ENCODE measurements around the gene PTCH2.
"Not testable (repeated sequence)": the region's sequence is repeated elsewhere in the genome, so short reads cannot be mapped to it uniquely, and the experiment has no call there.

Gene PTCH2

DNA sequence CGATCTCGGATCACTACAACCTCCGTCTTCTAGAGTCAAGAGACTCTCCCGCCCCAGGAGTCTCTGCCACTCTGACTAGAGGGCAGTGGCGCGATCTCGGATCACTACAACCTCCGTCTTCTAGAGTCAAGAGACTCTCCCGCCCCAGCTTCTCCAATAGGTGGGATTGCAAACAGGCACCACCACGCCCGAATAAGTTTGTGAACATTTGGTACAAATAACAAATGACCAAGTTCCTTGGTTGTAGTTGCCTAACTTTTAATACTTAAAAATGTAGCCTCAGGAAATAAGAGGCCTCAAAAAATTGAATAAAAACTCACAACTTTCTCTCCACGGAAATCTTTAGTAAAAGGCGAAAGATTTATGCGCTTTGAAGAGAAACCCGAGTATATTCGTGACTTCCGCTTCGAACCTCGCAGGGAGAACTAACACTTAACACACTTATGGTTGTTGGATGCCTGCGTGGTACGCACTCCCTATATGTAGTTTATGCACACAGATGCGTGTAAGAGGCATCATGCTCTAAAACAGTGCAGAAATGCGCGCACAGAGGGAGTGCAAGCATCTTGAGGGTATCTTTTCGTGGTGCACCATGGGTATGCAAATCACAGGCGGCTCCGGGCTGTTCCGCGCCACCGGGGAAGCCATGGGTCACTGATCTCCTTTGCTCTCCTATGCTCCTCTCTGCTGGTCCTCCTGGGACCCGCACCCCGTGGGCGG is 23.3 kb downstream of the PTCH2 start:
- peak; percentile 57 for DNase-seq (ENCODE audit: low read depth)

DNA sequence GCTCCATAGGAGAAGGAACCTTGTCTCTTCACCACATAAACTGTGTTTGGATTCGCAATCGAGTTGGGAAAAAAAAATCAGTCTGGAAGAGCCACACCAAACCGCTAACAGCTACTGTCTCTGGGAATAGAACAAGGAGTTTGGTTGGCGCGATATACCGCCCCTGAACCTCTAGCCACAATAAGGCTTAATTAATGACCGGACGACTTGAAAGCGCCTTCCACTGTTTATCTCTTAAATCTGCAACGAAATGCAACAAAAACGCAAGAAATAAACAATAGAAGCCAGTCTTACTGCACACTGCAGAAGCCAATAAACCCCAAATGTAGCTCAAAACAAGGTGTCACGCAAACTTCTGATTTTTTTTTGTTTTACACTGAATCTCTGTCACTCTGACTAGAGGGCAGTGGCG is 23.9 kb downstream of the PTCH2 start:
- DNase-seq (ENCODE audit: low read depth) = no peak

DNA sequence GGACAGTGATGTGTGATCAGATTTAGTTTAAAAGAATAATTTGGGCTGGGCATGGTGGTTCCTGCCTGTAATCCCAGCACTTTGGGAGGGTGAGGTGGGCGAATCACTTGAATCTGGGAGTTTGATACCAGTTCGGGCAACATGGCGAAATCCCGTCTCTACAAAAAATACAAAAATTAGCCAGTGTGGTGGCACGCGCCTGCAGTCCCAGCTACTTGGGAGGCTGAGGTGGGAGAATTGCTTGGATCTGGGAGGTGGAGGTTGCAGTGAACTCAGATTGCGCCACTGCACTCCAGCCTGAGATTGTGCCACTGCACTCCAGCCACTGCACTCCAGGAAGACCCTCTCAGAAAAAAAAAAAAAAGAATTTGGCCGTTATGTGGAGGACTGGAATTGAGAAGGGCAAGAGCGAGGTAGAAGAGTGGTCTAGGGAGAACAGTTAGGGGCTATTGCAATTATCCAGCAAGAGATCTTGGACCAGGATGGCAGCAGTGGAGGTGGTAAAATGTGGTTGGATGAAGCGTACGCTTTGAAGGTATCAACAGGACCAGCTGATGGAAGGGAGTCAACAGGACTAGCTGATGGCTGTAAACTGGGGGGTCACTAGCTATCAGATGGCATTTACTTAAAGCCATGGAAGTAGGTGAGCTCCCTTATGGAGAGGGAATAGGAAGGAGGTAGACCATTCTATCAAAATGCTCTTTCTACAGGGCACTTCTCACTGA is 25.1 kb downstream of the PTCH2 start:
- no peak for DNase-seq (ENCODE audit: low read depth)

DNA sequence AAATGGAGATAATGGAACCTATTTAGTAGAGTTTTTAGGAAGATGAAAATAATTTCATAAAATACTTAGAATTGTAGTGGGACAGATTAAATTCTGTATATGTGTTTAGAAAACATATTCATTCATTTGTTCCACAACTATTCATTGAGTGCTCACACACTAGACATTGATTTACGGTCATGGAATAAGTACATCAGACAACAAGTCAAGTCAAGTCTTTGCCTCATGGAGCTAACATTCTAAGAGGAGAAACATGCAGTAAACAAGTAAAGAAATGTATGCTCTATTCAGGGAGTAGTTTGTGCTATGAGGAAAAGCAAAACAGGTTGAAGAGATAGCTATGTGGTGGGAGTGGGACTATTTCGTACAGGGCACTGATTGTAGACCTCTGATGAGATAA is 25.7 kb downstream of the PTCH2 start:
- DNase-seq (ENCODE audit: low read depth) = no peak

DNA sequence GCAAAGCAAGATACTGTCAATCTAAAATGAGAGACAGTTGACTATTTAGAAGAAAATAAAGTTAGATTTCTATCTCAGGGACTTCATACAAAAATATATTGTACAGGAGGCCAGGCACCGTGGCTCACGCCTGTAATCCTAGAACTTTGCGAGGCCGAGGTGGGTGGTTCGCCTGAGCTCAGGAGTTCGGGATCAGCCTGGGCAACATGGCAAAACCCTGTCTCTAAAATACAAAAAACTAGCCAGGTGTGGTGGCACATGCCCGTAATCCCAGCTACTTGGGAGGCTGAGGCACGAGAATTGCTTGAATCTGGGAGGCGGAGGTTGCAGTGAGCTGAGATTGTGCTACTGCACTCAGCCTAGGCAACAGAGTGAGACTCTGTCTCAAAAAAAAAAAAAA is 27.1 kb downstream of the PTCH2 start:
- not testable (repeated sequence) for DNase-seq (ENCODE audit: low read depth)

DNA sequence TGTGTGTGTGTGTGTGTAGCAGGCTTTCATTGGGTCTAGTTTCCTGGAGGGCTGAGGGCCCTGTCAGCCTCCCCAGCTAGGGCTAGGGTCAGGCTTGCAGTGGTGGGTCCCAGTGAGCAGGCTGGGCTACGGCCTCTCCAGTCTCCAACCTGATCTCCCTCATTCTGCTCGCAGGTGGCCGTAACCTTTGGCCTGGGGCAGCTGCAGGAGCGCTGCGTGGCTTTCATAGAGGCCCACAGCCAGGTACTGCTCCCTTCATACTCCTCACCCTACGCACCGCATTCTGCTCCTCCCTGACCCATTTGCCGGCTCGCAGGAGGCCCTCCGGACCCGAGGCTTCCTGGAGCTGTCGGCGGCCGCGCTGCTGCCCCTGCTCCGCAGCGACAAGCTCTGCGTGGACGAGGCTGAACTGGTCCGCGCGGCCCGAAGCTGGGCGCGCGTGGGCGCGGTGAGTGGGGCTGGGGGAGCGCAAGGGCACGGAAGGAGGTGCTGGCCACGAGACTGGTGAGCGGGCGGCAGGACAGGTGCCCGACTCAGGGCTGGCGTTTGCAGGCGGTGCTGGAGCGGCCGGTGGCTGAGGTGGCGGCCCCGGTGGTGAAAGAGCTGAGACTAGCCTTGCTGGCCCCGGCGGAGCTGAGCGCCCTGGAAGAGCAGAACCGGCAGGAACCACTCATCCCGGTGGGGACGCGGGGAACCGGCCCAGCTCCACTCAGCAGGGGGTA is 30.1 kb downstream of the PTCH2 start:
- DNase-seq (ENCODE audit: low read depth) = no peak

DNA sequence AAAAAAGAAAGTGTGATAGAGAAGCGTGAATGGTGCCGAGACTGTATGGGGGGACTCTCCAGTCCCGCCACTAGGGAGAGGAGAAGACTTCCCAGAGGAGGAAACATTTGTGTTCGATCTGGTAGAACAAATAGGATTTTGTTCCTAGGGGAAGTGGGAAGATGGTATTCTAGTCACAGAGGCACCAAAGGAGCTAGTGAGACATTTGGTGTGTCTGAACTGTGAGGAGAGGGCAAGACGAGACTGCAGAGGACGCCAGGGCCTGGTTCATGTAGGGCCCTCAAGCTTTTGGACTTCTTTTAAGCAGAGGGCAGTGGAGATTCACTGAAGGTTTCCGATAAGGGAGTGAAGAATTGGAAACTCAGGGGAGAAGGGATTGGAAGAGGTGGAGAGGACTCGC is 31.8 kb downstream of the PTCH2 start:
- no peak for DNase-seq (ENCODE audit: low read depth)

DNA sequence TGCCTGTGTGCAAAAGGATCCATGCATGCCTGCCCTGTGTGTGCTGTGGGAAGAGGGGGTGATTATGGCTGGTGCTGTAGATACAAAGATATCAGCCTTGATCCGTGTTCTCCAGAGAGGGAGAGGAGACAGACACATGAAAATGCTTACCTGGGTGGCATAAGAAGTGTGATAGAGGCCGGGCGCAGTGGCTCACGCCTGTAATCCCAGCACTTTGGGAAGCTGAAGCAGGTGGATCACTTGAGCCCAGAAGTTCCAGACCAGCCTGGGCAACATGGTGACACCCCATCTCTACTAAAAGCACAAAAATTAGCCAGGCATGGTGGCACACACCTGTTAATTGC is 32.3 kb downstream of the PTCH2 start:
- not testable (repeated sequence) for DNase-seq (ENCODE audit: low read depth)

DNA sequence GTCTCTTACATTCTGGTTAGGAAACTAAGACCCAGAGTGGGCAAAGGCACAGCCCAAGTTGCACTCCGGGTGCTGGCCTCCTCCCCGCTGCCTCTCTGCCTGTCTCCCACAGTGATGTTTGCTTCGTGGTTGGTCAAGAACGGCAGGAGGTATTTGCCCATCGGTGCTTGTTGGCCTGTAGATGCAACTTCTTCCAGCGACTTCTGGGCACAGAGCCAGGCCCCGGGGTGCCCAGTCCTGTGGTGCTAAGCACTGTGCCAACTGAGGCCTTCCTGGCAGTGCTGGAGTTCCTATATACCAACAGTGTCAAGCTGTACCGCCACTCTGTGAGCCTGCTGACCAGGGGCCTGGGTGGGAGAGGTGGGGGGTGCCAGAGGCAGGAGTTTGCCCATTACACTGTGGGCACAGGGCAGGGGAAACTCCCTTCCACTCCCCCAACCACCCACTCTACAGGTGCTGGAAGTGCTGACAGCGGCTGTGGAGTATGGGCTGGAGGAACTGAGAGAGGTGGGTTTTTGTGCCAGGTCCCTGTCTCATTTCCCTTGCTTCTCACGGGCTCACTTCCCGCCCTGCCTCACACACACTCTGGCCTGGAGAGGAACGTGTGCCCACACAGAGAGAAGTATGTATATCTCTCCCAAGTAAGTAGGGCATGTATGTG is 32.8 kb downstream of the PTCH2 start:
- no peak for DNase-seq (ENCODE audit: low read depth)

DNA sequence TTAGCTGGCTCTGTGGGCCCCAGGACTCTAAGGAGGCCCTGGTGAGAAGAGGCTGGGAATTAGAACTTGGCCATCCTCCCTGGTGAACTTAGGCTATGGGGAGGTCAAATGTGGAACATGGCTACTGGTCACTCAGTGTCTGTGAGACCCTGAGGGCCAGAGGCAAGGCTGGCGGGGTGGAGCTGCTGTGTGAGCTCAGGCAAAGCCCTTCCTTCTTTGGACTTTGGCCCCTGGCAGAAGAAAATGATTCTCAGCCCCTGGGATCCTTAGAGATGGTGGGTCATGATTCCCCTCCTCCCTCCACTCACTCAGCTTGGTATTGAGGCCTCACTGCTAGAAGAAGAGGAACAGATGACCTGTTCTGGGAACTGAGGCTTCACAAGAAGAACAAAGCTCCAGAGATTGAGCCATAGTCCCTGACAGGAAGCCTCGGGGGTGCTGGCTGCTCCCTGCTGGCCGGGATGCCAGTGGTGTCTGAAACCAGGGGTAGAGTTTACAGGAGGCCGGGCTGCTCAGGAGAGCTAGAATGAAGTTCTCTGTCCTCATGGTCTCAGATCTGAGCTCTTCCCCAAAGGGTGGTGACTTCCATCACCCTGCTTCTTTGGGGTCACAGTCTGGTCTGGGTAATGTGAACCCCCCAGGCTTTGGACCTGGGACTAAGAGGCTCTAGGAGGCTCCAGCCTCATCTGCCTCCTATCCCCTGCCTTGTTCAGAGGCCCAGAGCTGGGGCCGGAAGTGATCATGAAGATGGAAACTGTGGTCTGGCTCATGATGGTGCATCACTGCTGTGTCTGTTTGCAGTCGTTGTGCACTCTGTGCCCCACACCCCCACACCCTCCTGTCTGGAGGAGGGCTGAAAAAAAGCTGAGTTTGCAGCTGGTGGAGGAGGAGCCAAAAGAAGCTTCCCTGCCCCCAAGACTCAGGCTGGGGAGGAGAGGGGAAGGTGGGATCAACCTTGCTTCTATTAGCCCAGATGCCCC is 33.8 kb downstream of the PTCH2 start:
- DNase-seq (ENCODE audit: low read depth) = peak; percentile 52

DNA sequence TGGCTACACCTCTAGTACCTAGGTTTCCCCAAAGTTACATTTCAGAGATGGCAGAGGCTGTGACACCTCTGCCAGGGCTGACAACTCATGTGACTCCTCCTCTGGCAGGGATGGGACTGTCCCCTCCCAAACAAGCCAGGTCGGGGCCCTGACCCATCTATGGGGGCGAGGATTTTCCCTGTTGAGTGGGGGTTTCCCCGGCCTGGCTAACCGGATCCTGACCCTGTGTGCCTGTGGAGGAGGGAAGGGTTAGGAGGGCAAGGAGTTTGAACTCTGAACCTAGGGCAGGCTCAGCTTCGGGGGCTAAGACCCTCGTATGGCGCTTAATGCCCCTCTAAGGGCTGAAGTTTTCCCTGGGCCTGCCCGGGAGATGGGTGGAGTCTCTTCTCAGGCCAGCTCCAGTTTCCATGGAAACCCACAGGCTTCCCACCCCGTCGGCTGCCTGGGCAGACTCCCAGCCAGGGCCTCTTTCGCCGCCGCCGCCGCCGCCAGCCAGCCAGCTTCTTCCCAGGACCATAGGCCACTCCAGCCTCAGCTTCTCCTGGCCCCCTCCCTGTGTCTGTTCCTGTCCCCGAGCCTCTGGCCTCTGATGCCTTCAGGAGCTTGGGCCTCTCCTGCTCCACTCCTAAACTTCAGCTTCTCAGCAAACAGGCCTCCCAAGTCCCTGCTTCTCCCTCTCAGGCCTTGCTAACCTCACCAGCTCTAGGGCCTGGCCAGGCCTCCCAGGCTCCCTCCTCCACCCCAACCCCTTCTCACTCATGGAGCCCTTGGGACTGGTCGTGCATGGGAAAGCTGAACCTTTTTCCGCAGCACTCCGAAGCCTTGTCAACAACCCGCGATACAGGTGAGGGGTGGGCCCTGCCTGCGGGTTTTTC is 34.8 kb downstream of the PTCH2 start, which contains the start of gene BTBD19:
BTBD19 (plus strand) TSS at position 461 of the 875 bp plus-strand sequence; CDS start at position 759, 298 bp downstream.
- no peak for DNase-seq (ENCODE audit: low read depth)

DNA sequence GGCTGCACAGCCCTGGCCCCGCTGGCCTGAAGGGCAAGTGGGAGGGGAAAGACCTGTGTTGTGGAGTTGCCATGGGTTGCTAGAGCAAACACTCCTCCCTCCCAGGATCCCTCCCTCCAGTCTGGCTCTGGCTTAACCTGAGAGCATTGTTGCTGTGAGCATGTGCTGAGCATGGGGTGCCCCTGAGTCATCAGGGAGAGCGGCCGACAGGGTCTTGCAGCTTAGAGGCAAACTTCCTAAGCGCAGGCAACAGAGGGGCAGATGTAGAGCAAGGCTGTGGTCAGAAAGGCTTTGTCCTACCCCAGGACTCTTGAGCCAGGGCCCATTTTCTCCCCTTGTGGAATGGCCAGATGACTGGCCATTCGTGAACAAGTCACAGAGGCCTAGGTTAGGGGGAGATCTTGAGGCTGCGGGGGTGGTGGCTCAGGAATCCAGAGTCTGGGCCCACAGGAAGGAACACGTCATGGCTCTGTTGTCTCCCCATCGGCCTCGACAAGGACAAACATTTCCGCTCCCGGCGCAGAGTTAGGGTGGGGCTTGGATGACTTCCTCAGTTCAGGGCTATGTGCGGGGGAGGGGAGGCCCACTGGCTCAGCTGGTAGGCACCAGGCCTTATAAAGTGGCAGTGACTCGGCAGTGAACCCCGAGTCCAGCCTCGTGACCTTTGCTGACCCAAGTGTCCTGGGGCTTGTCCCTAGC is 35.5 kb downstream of the PTCH2 start:
- DNase-seq (ENCODE audit: low read depth) = no peak

DNA sequence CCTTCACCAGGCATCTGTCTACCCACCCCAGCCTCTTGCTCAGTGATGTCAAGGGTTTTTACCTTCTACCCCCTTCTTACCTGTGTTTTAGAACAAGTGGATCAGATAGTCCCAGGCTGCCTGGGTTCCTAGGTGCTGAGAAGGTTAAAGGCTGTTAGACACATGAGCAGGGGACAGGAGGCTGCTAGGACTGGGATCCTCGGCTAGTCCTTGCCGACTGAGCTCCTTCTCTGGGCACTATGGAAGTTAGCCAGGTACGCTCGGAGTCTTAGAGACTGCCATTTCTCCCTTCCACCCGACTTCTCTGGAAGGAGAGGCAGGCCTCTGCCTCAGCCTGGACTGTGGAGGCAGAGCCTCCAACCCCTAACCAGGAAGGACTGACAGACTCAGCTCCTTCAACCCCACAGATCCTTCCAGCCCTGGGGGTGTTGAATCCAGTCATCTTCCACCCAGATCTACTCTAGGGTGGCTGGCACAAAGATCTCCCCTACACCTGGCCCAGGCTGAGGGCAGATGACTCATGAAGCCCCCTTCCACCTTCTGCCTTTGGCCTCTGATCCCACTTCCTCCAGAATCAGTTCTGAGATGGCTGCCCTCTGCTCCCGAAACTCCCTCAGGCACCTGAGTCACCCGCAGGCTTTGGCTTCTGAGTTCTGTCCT is 36.2 kb downstream of the PTCH2 start, which contains the start of gene DYNLT4:
DYNLT4 (minus strand) TSS at position 648 of the 660 bp plus-strand sequence. CDS start 683 bp downstream, outside the sequence.
- DNase-seq (ENCODE audit: low read depth) = no peak

DNA sequence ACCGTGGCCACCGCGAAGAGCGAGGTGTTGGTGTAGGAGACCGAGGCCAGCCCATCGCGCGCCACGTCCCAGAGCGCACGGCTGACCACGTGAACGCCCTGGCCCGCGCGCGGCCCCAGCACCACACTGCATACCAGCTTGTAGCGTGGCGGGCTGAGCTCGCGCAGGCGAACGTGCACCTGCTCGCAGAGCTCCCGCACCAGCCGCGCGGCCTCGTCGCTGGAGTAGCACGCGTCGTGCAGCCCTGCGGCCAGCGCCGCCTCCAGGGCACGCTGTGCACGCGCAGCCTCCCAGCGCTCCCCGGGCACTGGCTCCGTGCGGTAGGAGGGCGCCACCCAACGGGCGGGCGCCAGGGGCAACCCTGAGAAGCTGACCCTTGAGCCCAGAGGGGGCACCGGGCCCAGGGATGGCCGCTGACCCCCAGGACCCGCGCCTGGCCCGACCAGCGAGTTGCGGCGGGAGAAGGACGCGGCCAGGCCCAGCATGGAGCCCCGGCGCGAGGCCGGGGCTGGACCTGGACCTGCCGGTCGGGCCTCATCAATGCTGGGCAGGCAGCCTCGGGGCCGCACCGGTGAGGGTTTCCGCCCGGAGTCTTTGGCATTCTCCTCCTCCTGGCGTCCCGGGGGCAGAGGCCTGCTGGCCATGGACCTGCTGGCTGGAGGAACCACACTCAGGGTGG is 36.9 kb downstream of the PTCH2 start:
- DNase-seq (ENCODE audit: low read depth) = no peak

DNA sequence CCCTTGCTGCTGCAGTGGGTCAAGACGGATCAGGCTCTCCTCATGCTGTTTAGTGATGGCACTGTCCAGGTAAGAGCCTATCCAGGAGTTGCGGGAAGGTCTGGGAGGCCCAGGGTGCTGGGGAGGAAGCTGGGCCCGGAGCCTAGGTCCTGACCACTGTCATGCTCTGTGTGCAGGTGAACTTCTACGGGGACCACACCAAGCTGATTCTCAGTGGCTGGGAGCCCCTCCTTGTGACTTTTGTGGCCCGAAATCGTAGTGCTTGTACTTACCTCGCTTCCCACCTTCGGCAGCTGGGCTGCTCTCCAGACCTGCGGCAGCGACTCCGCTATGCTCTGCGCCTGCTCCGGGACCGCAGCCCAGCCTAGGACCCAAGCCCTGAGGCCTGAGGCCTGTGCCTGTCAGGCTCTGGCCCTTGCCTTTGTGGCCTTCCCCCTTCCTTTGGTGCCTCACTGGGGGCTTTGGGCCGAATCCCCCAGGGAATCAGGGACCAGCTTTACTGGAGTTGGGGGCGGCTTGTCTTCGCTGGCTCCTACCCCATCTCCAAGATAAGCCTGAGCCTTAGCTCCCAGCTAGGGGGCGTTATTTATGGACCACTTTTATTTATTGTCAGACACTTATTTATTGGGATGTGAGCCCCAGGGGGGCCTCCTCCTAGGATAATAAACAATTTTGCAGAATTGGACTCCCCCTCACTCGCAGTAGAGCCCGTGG is 37.6 kb downstream of the PTCH2 start:
- DNase-seq (ENCODE audit: low read depth) = no peak

DNA sequence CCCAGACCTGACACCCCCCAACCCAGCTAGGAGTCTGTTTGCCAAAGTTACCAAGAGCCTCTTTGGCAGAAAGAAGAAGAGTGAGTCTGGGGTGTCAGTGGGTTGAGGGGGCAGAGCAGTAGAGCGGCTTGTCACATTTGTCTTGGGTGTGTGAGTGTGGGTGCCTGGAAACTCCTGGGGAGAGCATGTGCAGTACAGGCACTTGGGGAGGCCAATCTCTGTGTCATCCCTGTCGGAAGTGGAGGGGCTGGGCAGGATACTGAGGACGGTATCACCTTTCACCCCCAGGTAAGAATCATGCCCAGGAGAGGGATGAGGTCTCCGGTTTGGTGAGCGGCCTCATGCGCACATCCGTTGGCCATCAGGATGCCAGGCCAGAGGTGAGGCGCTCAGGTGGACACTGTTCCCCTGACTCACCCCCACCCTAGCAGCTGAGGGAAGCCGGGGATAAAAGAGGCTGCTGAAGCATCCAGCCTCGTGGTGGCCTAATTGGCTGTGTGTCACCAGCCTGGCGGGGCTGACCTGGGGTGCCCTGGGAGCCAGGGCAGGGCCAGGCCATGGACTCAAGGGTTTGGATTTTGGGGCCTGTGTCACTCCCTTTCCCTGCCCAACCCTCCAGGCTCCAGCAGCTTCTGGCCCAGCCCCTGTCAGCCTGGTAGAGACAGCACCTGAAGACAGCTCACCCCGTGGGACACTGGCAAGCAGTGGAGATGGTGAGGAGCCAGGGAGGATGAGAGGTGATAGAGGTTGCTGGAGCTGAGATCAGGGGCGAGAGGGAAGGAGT is 39.5 kb downstream of the PTCH2 start:
- DNase-seq (ENCODE audit: low read depth) = no peak

DNA sequence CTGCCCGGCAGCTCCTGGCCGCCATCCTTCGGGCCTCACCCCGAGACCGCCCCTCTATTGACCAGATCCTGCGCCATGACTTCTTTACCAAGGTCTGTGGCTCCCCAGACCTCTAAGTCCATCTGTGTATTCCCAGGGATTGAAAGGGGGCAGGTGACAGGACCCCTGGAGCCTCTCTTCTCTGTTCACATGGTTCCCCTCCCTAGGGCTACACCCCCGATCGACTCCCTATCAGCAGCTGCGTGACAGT is 40.1 kb downstream of the PTCH2 start:
- DNase-seq (ENCODE audit: low read depth) = no peak
